ENCODE data around the gene SCT.

SCT gene

GRCh38 chr11:637333-637592 lies 10.3 kb upstream of the SCT start:
- H3K4me3 ChIP-seq (ENCODE audit: low read length) = no peak overlapping the region
- no peak for TF ChIP-seq ZNF274 (IDR thresholded peaks at IDR 0.05; ENCODE audit: low read depth, low read length)

GRCh38 chr11:636511-637332 lies 9.7 kb upstream of the SCT start, which contains the start of gene DRD4:
Gene DRD4 (plus strand): TSS chr11:637269. CDS start chr11:637305, 36 bp downstream.
- H3K4me3 ChIP-seq (ENCODE audit: low read length) = no peak within 1 kb of the TSS
- TF ChIP-seq ZNF274 (IDR thresholded peaks at IDR 0.05; ENCODE audit: low read depth, low read length) = no peak

- no peak overlapping the region for H3K4me3 ChIP-seq (ENCODE audit: low read length)
- TF ChIP-seq ZNF274 (IDR thresholded peaks at IDR 0.05; ENCODE audit: low read depth, low read length) = no peak
Measured at GRCh38 chr11:635945-636510, 9.0 kb upstream of the SCT start.

- H3K4me3 ChIP-seq (ENCODE audit: low read length) = no peak overlapping the region
- no peak for TF ChIP-seq ZNF274 (IDR thresholded peaks at IDR 0.05; ENCODE audit: low read depth, low read length)
Measured at GRCh38 chr11:630871-631270, 3.9 kb upstream of the SCT start.

- no peak overlapping the region; the same call in 1 of the 2 replicates for H3K4me3 ChIP-seq (ENCODE audit: low read length)
- no peak for TF ChIP-seq ZNF274 (IDR thresholded peaks at IDR 0.05; ENCODE audit: low read depth, low read length)
Measured at GRCh38 chr11:629237-629583, 2.2 kb upstream of the SCT start.

- H3K4me3 ChIP-seq (ENCODE audit: low read length) = no peak overlapping the region; the same call in 1 of the 2 replicates
Measured at GRCh38 chr11:628056-628455, 1.1 kb upstream of the SCT start.

GRCh38 chr11:627308-627576 lies 261 bp upstream of the SCT start:
- TF ChIP-seq ZNF274 (IDR thresholded peaks at IDR 0.05; ENCODE audit: low read depth, low read length) = no peak

More at GRCh38 chr11:628056-628455, 1.1 kb upstream of the SCT start:
- no peak for TF ChIP-seq ZNF274 (IDR thresholded peaks at IDR 0.05; ENCODE audit: low read depth, low read length)

GRCh38 chr11:625636-626268 lies 1.2 kb downstream of the SCT start:
- TF ChIP-seq ZNF274 (IDR thresholded peaks at IDR 0.05; ENCODE audit: low read depth, low read length) = no peak
- no peak overlapping the region for H3K4me3 ChIP-seq (ENCODE audit: low read length)

More at GRCh38 chr11:627308-627576, 261 bp upstream of the SCT start:
- H3K4me3 ChIP-seq (ENCODE audit: low read length) = no peak overlapping the region

- TF ChIP-seq ZNF274 (IDR thresholded peaks at IDR 0.05; ENCODE audit: low read depth, low read length) = no peak
- H3K4me3 ChIP-seq (ENCODE audit: low read length) = no peak within 1 kb of the TSS
Measured at GRCh38 chr11:624705-625635, 2.0 kb downstream of the SCT start, which contains the start of gene CDHR5. Gene CDHR5 (minus strand): TSS chr11:624955. CDS start chr11:624902, 53 bp downstream.

GRCh38 chr11:623999-624704 lies 2.8 kb downstream of the SCT start:
- no peak for TF ChIP-seq ZNF274 (IDR thresholded peaks at IDR 0.05; ENCODE audit: low read depth, low read length)
- H3K4me3 ChIP-seq (ENCODE audit: low read length) = no peak overlapping the region

GRCh38 chr11:623349-623869 lies 3.6 kb downstream of the SCT start:
- H3K4me3 ChIP-seq (ENCODE audit: low read length) = no peak overlapping the region
- TF ChIP-seq ZNF274 (IDR thresholded peaks at IDR 0.05; ENCODE audit: low read depth, low read length) = no peak

GRCh38 chr11:621838-622237 lies 5.1 kb downstream of the SCT start:
- no peak overlapping the region for H3K4me3 ChIP-seq (ENCODE audit: low read length)
- no peak for TF ChIP-seq ZNF274 (IDR thresholded peaks at IDR 0.05; ENCODE audit: low read depth, low read length)

All from GM08714 (cell line).